Measurements from ENCODE around the gene TCOF1. TPM values are rescaled to one million over a fixed set of nuclear protein-coding genes. Genes with fewer than 3 reads are reported as not detected.
"Not testable (repeated sequence)": the region's sequence is repeated elsewhere in the genome, so short reads cannot be mapped to it uniquely, and the experiment has no call there.

Gene TCOF1
- total RNA-seq, 6 experiments from 2014 or later = 30.8 to 44.6 (median 38.5) TPM

GRCh38 chr5:150411245-150411979, 53.9 kb downstream of the TCOF1 start:
- Mint-ChIP-seq H3K9me3 (no peaks in the 10 kb centered on the region), H3K27me3 (ENCODE audit: insufficient read depth) (peaks cover 3% of the 10 kb centered on the region; the same call in 1 of the 2 replicates), H3K36me3 (ENCODE audit: low read depth) (no peaks in the 10 kb centered on the region), H3K4me3 (no peak overlapping the region), H3K4me1 (ENCODE audit: low read depth) (peaks cover 8% of the 10 kb centered on the region), H3K27ac (no peak overlapping the region)
- DNase-seq = no peak
- no peak for TF ChIP-seq CTCF (IDR thresholded peaks at IDR 0.05)

GRCh38 chr5:150412319-150413175, 55.0 kb downstream of the TCOF1 start, which contains the start of gene CD74:
Gene CD74 (minus strand): TSS chr5:150412910. CDS start chr5:150412749, 161 bp downstream.
- no peak within 1 kb of the TSS for H3K27ac Mint-ChIP-seq
- DNase-seq = no peak
- H3K9me3 Mint-ChIP-seq = no peaks in the 10 kb centered on the region
- no peak for TF ChIP-seq CTCF (IDR thresholded peaks at IDR 0.05)
- H3K4me1 Mint-ChIP-seq (ENCODE audit: low read depth) = peaks cover 8% of the 10 kb centered on the region
- H3K36me3 Mint-ChIP-seq (ENCODE audit: low read depth) = no peaks in the 10 kb centered on the region
- H3K27me3 Mint-ChIP-seq (ENCODE audit: insufficient read depth) = peaks cover 3% of the 10 kb centered on the region; the same call in 1 of the 2 replicates
- H3K4me3 Mint-ChIP-seq = no peak within 1 kb of the TSS

GRCh38 chr5:150413176-150413901, 55.8 kb downstream of the TCOF1 start:
- Mint-ChIP-seq H3K27me3 (ENCODE audit: insufficient read depth) (peaks cover 3% of the 10 kb centered on the region; the same call in 1 of the 2 replicates), H3K36me3 (ENCODE audit: low read depth) (no peaks in the 10 kb centered on the region), H3K4me3 (no peak overlapping the region)

GRCh38 chr5:150413902-150414790, 56.6 kb downstream of the TCOF1 start:
- not testable (repeated sequence) for H3K27me3 Mint-ChIP-seq (ENCODE audit: insufficient read depth); H3K36me3 Mint-ChIP-seq (ENCODE audit: low read depth); H3K9me3 Mint-ChIP-seq; H3K4me1 Mint-ChIP-seq (ENCODE audit: low read depth); H3K4me3 Mint-ChIP-seq; H3K27ac Mint-ChIP-seq; DNase-seq

More at GRCh38 chr5:150413176-150413901, 55.8 kb downstream of the TCOF1 start:
- peaks cover 8% of the 10 kb centered on the region for H3K4me1 Mint-ChIP-seq (ENCODE audit: low read depth)
- no peaks in the 10 kb centered on the region for H3K9me3 Mint-ChIP-seq
- DNase-seq = no peak
- no peak for TF ChIP-seq CTCF (IDR thresholded peaks at IDR 0.05)
- no peak overlapping the region for H3K27ac Mint-ChIP-seq

GRCh38 chr5:150419630-150420270, 62.3 kb downstream of the TCOF1 start:
- Mint-ChIP-seq H3K27ac (no peak overlapping the region), H3K36me3 (ENCODE audit: low read depth) (no peaks in the 10 kb centered on the region), H3K4me3 (no peak overlapping the region), H3K9me3 (no peaks in the 10 kb centered on the region), H3K4me1 (ENCODE audit: low read depth) (no peaks in the 10 kb centered on the region), H3K27me3 (ENCODE audit: insufficient read depth) (peaks cover 8% of the 10 kb centered on the region)
- TF ChIP-seq CTCF (IDR thresholded peaks at IDR 0.05) = no peak
- no peak for DNase-seq

All from HFFc6 (cell line).